Heart right ventricle (tissue), 16 donors: Measurements from ENCODE around the gene WDFY1. TPM values are rescaled to one million over a fixed set of nuclear protein-coding genes. Genes with fewer than 3 reads are reported as not detected.
A peak's percentile ranks its signal among the peaks of the same experiment; 100 is the strongest.

ENCODE experiments used
- ATAC-seq, 8 donors: fragments of 200-7000 bp; cut with Tn5 transposase; one replicate each; pipeline ENCODE4 v1.9.1; 2020; ENCODE audit warnings: mild to moderate bottlenecking in 8 of 8, moderate library complexity in 8 of 8, moderate number of reproducible peaks in 1 of 8
- DNase-seq, 2 donors: peaks; one replicate each; pipeline ENCODE4 v3.0.0-alpha.2; 2020
- H3K27ac ChIP-seq, 10 donors: fragments of 200-600 bp; sonication (generic) in 2 of 10; one replicate each; pipeline versions ENCODE4 v1.5.0 to v1.8.0; 2020 to 2022; ENCODE audit warnings: mild to moderate bottlenecking in 3 of 10
- H3K27me3 ChIP-seq, 7 donors: fragments of 200-600 bp; one replicate each; pipeline ENCODE4 v1.8.0; 2021 to 2022; ENCODE audit warnings: mild to moderate bottlenecking in 2 of 7
- H3K36me3 ChIP-seq, 9 donors: fragments of 200-600 bp; sonication (generic) in 1 of 9; one replicate each; pipeline versions ENCODE4 v1.5.0 to v1.8.0; 2020 to 2022; ENCODE audit warnings: mild to moderate bottlenecking in 2 of 9
- H3K4me1 ChIP-seq, 9 donors: fragments of 200-600 bp; sonication (generic) in 1 of 9; one replicate each; pipeline versions ENCODE4 v1.5.0 to v1.8.0; 2020 to 2022; ENCODE audit warnings: mild to moderate bottlenecking in 4 of 9
- H3K4me3 ChIP-seq, 10 donors: fragments of 200-600 bp; sonication (generic) in 2 of 10; one replicate each; pipeline versions ENCODE4 v1.5.0 to v1.8.0; 2020 to 2022; ENCODE audit warnings: mild to moderate bottlenecking in 7 of 10, moderate library complexity in 2 of 10
- H3K9me3 ChIP-seq, 11 donors: fragments of 200-600 bp in 10 of 11; sonication (generic) in 2 of 11; one replicate each; pipeline versions ENCODE4 v1.5.0 to v1.8.0; 2013 to 2022; ENCODE audit warnings: mild to moderate bottlenecking in 2 of 11, control low read depth in 1 of 11, moderate library complexity in 1 of 11
- WGBS, 2 donors: extraction: QIAGEN DNeasy Blood & Tissue Kit; methylation state at CpG; one replicate each; pipeline ENCODE4 v1.1.7; 2013; ENCODE audit warnings: inconsistent platforms in 1 of 2; 5-methylcytosine and 5-hydroxymethylcytosine counted together
- intact Hi-C, 10 donors: fragments of 100-400 bp; cut with DNase I; formaldehyde crosslinking; loops; one replicate each; pipeline versions ENCODE4 v1.11.1 to v1.14.2; 2022
- polyA plus RNA-seq, 2 donors: library from polyadenylated mRNA; stranded (reverse); fragments of 200-250 nt; gene quantifications; one replicate each; pipeline ENCODE4 v1.2.3, GENCODE V29; 2013
- total RNA-seq, 10 donors: library from RNA; stranded (reverse); fragmentation: NEBNext Ultra II Directional in 3 of 10; extraction: Animal tissue kit (Norgen Biotek cat#: 25700) in 3 of 10; gene quantifications; one replicate each; pipeline versions ENCODE4 v1.2.1 to v1.2.4, GENCODE V29; 2021 to 2023
- TF ChIP-seq, protein P1 (sequence below), 9 donors: fragments of 200-600 bp; sonication (generic) in 2 of 9; IDR thresholded peaks; one replicate each; pipeline versions ENCODE4 v1.5.0 to v1.8.0; 2021 to 2022; ENCODE audit warnings: antibody characterized with exemption in 9 of 9, mild to moderate bottlenecking in 5 of 9, moderate library complexity in 1 of 9
- donor health status: Arrhythmogenic right ventricular cardiomyopathy.
- donor health status: ischemic (EF 13 %, LVEDD 7.1; RV severe dilation, severe dysfunction).
- donor health status: healthy with polysubstance abuse.
- donor health status: DM: no; HTN: yes; CAD: no.
- donor health status: DM: no; HTN: no; CAD: no.
- donor health status: ischemic (EF 25% LVEDD 6.9; RV normal size, moderate dysfunction).
- donor health status: ischemic (EF 25% LVEDD 5.7; RV mildly dilated, moderate dysfunction).
- donor health status: healthy.
- donor health status: DM: yes; HTN: yes; CAD: no.
- donor health status: Ischemic cardiomyopathy.
- donor health status: ischemic (EF 35%, LVEDD 5.7; RV mildly dilated, moderate dysfunction).
- donor health status: nonischemic (EF 11% LVEDD 7.7; RV severe dilation, severe dysfunction).
- donor health status: DM: yes; HTN: yes; CAD: no.
- donor health status: PGD.
- donor health status: ischemic (EF 29% LVEDD 5.4; RV normal size, mild dysfunction).
- donor health status: nonischemic (EF 23%, LVEDD 6.1; RV moderate dilation, normal function).

WDFY1 gene
- total and polyA plus RNA-seq, 12 donors = 8.1 to 25.9 (median 14.3) TPM

DNA sequence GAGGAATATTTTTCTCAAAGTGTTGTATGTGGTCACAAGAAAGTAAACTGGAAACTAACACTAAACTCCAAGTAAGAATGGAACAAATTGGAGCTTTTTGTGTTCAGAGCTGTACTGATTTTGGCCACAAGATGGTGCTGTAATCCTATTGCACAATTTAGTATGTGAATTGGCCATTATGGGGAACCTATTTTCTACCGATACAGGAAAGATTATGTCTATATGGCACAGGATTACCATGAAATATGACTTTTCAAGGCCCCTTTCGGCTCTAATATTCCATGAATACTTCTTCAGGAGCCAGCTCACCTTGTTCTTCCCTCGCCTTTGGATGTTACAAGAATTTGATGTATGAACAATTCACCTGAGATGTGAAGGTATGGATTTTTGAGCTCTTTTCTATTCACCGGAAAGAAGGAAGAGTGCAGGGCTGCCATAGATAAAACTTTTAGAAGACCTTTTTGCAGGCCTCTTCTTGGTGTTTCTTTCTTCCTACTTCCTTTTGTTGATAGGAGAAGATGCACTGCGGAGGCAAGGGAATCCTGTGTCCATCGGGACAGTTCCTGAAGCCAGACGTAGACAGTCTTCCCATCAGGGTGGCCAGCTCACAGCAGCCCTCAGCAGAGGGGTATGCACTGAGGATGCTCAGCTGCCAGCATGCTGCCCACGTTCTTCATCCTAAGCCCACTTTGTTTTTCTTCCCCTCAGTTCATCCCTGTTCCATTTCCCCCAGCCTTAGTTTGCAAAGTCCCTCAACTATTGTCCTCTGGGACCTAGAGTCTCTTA, 25.4 kb upstream of the WDFY1 start:
- peak in 3 of 8 donors; percentile 33 to 52 (median 43) for ATAC-seq
- Histone ChIP-seq H3K9me3 (no peaks in the 10 kb centered on the region), H3K4me3 (no peak overlapping the region), H3K36me3 (peaks cover 0 to 40% (median 9%) of the 10 kb centered on the region in 9 donors), H3K27me3 (no peaks in the 10 kb centered on the region), H3K27ac (no peak overlapping the region), H3K4me1 (peaks cover 0 to 5% (median 0%) of the 10 kb centered on the region in 9 donors)
- intact Hi-C loops = loop anchor here (1.0 to 10.0 kb wide), 8 partner anchors 22 to 682 kb away; no protein-coding TSS in a partner anchor
- 62 to 65% methylated on average over 8 of the region's 8 CpGs for WGBS, 2 donors
- TF ChIP-seq, protein P1, sequence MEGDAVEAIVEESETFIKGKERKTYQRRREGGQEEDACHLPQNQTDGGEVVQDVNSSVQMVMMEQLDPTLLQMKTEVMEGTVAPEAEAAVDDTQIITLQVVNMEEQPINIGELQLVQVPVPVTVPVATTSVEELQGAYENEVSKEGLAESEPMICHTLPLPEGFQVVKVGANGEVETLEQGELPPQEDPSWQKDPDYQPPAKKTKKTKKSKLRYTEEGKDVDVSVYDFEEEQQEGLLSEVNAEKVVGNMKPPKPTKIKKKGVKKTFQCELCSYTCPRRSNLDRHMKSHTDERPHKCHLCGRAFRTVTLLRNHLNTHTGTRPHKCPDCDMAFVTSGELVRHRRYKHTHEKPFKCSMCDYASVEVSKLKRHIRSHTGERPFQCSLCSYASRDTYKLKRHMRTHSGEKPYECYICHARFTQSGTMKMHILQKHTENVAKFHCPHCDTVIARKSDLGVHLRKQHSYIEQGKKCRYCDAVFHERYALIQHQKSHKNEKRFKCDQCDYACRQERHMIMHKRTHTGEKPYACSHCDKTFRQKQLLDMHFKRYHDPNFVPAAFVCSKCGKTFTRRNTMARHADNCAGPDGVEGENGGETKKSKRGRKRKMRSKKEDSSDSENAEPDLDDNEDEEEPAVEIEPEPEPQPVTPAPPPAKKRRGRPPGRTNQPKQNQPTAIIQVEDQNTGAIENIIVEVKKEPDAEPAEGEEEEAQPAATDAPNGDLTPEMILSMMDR (IDR thresholded peaks at IDR 0.05) = peak; percentile 87 to 96 (median 93)
- peak in 1 of 2 donors; percentile 32 for DNase-seq

DNA sequence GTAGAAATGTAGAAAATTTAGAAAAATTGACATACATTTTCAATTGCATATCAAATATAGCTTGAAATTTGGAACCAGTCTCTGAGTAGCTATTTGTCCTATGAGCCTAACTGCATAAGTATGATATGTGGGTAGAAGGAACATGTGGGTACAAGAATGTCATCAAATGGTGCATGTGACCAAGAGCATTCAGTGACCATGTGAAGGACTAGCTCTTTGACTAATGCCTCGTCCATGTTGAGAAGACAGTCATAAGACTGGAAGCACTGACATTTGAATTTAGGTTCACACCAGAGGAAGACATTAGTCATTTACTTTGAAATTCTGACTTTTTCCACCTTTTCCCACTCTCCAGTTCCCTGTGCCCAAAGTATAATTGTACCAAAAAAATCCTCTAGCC, 24.7 kb upstream of the WDFY1 start:
- Histone ChIP-seq H3K9me3 (no peaks in the 10 kb centered on the region), H3K4me1 (peaks cover 0 to 5% (median 0%) of the 10 kb centered on the region in 9 donors), H3K36me3 (peaks cover 0 to 47% (median 9%) of the 10 kb centered on the region in 9 donors), H3K4me3 (no peak overlapping the region), H3K27ac (no peak overlapping the region), H3K27me3 (no peaks in the 10 kb centered on the region)
- DNase-seq = no peak
- TF ChIP-seq, protein P1 (IDR thresholded peaks at IDR 0.05) = no peak
- 87 to 91% methylated on average over 1 of the region's 1 CpG for WGBS, 2 donors
- ATAC-seq = no peak
- intact Hi-C loops = loop anchor here (1.0 to 10.0 kb wide), 8 partner anchors 23 to 682 kb away; no protein-coding TSS in a partner anchor

- DNase-seq = no peak
- 17 to 31% methylated on average over 1 to 3 of the region's 3 CpGs for WGBS, 2 donors
- Histone ChIP-seq H3K9me3 (no peaks in the 10 kb centered on the region), H3K4me1 (peaks cover 0 to 5% (median 0%) of the 10 kb centered on the region in 9 donors), H3K36me3 (peaks cover 0 to 52% (median 9%) of the 10 kb centered on the region in 9 donors), H3K27ac (no peak overlapping the region), H3K27me3 (no peaks in the 10 kb centered on the region), H3K4me3 (no peak overlapping the region)
- TF ChIP-seq, protein P1 (IDR thresholded peaks at IDR 0.05) = no peak
- intact Hi-C loops = no loop called here
- ATAC-seq = no peak
These were observed 24.2 kb upstream of the WDFY1 start for GRCh38 chr2:223969315-223969714.

DNA sequence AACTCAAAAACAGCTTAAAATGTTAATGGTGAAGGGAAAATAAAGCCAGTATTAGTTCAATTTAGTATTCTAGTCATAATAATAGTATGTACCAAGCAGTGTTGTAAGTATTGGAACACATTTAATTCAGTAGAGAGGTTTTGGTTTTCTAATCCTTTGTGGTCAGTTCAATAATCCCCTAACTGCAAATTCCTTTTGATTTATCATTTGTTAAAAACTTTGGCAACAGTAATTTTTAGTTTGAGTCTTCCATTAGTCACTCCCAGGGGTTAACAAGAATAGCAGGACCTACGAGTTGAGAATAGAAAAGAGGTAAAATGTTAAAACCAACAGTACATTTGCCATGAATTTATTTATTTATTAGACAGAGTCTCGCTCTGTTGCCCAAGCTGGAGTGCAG, 22.8 kb upstream of the WDFY1 start:
- no peak overlapping the region for H3K4me3 ChIP-seq
- peaks cover 0 to 9% (median 4%) of the 10 kb centered on the region in 9 donors for H3K4me1 ChIP-seq
- no peaks in the 10 kb centered on the region for H3K9me3 ChIP-seq
- TF ChIP-seq, protein P1 (IDR thresholded peaks at IDR 0.05) = no peak
- H3K36me3 ChIP-seq = peaks cover 0 to 63% (median 9%) of the 10 kb centered on the region in 9 donors
- H3K27ac ChIP-seq = no peak overlapping the region
- intact Hi-C loops = no loop called here
- no peak for DNase-seq
- ATAC-seq = no peak
- no peaks in the 10 kb centered on the region for H3K27me3 ChIP-seq
- WGBS, 2 donors = 82 to 84% methylated on average over 2 of the region's 2 CpGs
